ENCODE measurements around the gene CERS6.

CERS6 gene

DNA sequence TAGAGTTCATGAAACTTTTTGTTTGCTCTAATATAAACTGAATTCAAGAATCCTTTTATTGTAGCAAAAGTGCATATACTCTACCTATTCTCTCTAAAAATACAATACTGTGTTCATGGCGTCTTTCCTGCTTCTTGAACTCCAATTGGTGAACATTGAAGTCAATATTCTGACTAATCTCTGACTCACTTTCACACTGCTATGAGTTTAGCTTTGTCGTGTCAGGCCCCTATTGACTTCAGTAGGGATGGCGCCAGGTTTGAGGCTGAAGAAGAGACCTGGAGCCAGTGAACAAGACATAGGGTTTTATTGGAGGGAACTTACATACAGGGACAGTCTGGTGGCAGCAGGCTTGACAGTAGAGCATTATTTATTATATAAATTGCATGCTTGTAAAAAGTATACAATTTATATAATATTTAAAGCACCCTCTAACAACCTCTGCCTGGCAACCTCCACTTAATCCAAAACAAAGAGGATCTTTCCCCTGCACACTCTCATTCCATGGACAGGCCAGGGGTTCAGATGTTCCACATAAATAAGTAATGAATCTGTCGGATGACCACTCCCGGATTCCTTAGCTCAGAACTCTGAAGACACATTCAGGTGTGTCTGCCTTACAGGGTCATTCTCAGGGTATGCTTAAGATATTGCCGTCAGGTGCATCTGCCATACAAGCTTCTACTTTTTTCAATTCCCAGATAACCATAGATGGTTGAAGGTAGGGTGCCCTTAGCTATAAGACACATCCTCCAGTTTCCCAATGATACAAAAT is 141.0 kb downstream of the CERS6 start:
- no peak overlapping the region for H3K4me3 ChIP-seq (ENCODE audit: low read depth, low read length)
- no peak for DNase-seq (ENCODE audit: low read depth)
- no peak for TF ChIP-seq POLR2A (IDR thresholded peaks at IDR 0.05; ENCODE audit: extremely low read depth, insufficient read length)
- TF ChIP-seq, protein P1, sequence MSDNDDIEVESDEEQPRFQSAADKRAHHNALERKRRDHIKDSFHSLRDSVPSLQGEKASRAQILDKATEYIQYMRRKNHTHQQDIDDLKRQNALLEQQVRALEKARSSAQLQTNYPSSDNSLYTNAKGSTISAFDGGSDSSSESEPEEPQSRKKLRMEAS (IDR thresholded peaks at IDR 0.05; ENCODE audit: low read depth, low read length) = no peak
- TF ChIP-seq MYC (IDR thresholded peaks at IDR 0.05; ENCODE audit: low read depth, low read length) = no peak
- TF ChIP-seq, protein P2, sequence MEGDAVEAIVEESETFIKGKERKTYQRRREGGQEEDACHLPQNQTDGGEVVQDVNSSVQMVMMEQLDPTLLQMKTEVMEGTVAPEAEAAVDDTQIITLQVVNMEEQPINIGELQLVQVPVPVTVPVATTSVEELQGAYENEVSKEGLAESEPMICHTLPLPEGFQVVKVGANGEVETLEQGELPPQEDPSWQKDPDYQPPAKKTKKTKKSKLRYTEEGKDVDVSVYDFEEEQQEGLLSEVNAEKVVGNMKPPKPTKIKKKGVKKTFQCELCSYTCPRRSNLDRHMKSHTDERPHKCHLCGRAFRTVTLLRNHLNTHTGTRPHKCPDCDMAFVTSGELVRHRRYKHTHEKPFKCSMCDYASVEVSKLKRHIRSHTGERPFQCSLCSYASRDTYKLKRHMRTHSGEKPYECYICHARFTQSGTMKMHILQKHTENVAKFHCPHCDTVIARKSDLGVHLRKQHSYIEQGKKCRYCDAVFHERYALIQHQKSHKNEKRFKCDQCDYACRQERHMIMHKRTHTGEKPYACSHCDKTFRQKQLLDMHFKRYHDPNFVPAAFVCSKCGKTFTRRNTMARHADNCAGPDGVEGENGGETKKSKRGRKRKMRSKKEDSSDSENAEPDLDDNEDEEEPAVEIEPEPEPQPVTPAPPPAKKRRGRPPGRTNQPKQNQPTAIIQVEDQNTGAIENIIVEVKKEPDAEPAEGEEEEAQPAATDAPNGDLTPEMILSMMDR (IDR thresholded peaks at IDR 0.05; ENCODE audit: low read depth, low read length) = no peak

DNA sequence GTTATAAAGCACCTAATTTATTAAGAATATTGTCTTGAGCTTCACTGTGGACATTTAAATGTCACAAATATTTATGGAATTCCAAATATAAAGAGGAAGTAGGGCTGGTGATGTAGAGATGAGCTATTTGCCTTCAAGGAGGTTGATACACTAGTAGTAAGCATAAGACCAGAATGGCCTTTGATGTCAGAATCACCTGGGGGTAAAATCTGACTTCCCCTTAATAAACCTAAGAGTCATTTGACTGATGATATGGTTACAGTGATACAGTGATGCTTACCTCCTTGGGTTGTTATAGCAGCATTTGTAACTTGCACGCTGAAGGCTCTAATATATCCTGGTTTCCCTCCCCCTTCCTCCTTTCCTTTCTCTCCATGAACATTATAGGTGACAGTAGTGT is 143.7 kb downstream of the CERS6 start:
- no peak overlapping the region for H3K4me3 ChIP-seq (ENCODE audit: low read depth, low read length)
- no peak for DNase-seq (ENCODE audit: low read depth)
- TF ChIP-seq POLR2A (IDR thresholded peaks at IDR 0.05; ENCODE audit: extremely low read depth, insufficient read length) (no peak), MYC (IDR thresholded peaks at IDR 0.05; ENCODE audit: low read depth, low read length) (no peak)
- TF ChIP-seq, protein P2 (IDR thresholded peaks at IDR 0.05; ENCODE audit: low read depth, low read length) = no peak
- TF ChIP-seq, protein P1 (IDR thresholded peaks at IDR 0.05; ENCODE audit: low read depth, low read length) = no peak

DNA sequence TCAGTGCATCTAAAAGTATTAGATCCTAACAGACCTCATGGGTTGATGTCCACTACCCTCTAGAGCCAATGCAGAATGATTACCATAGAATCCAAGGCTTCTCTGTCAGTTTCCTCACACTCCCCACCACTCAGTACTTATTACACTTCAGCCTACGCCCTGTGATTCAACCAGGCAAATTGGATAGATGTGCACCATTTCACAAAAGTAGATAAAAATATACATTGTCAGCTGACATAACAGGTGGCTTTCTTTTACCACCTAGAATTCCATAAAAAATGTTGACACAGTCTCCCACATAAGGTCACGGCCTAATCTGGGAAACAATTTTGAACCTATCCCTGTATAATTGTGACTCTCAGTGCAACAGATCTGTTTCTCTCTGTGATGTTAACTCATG is 144.9 kb downstream of the CERS6 start:
- no peak for DNase-seq (ENCODE audit: low read depth)
- TF ChIP-seq, protein P1 (IDR thresholded peaks at IDR 0.05; ENCODE audit: low read depth, low read length) = no peak
- TF ChIP-seq POLR2A (IDR thresholded peaks at IDR 0.05; ENCODE audit: extremely low read depth, insufficient read length) = no peak
- TF ChIP-seq, protein P2 (IDR thresholded peaks at IDR 0.05; ENCODE audit: low read depth, low read length) = no peak
- no peak for TF ChIP-seq MYC (IDR thresholded peaks at IDR 0.05; ENCODE audit: low read depth, low read length)
- H3K4me3 ChIP-seq (ENCODE audit: low read depth, low read length) = no peak overlapping the region

DNA sequence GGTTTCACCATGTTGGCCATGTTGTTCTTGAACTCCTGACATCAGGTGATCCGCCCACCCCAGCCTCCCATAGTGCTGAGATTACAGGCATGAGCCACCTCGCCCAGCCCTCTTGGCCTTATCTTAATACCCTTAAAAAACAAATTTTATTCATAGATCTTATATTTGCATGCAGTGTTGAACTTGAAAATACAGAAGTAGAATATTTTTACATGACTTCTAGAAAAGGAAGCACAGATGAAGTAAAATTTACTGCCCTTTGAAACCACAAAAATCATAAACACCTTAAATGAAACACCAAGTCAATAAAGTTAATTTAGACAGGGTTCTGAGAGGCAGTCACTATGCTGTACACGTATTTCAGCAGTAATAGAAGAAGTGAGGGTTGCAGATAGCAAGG is 145.7 kb downstream of the CERS6 start:
- no peak for DNase-seq (ENCODE audit: low read depth)
- TF ChIP-seq, protein P1 (IDR thresholded peaks at IDR 0.05; ENCODE audit: low read depth, low read length) = no peak
- TF ChIP-seq POLR2A (IDR thresholded peaks at IDR 0.05; ENCODE audit: extremely low read depth, insufficient read length) = no peak
- TF ChIP-seq, protein P2 (IDR thresholded peaks at IDR 0.05; ENCODE audit: low read depth, low read length) = no peak
- TF ChIP-seq MYC (IDR thresholded peaks at IDR 0.05; ENCODE audit: low read depth, low read length) = no peak
- H3K4me3 ChIP-seq (ENCODE audit: low read depth, low read length) = no peak overlapping the region

DNA sequence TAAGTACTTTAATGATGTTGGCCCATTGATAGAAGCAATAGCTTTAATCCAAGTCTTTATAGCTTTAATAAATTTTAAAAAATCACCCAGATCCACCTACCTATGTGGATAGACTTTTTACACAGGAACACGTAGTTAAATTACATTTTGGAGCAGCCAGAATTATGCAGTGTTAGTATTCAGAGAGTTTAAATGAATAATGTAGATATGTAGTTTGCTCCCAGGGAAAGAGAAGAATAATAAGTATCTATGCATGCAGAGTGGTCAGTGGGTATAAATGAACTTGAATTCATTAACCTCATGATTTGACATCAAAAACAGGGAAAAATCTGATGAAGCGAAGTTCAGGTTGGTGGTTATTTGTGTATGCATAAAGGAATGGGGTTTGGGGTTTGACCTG is 146.3 kb downstream of the CERS6 start:
- H3K4me3 ChIP-seq (ENCODE audit: low read depth, low read length) = no peak overlapping the region
- no peak for DNase-seq (ENCODE audit: low read depth)
- TF ChIP-seq, protein P1 (IDR thresholded peaks at IDR 0.05; ENCODE audit: low read depth, low read length) = no peak
- TF ChIP-seq MYC (IDR thresholded peaks at IDR 0.05; ENCODE audit: low read depth, low read length) (no peak), POLR2A (IDR thresholded peaks at IDR 0.05; ENCODE audit: extremely low read depth, insufficient read length) (no peak)
- TF ChIP-seq, protein P2 (IDR thresholded peaks at IDR 0.05; ENCODE audit: low read depth, low read length) = no peak
